Tongue (tissue), 2 donors: ENCODE results near the gene NPFF. TPM values are rescaled to one million over a fixed set of nuclear protein-coding genes. Genes with fewer than 3 reads are reported as not detected.
"Not testable (repeated sequence)": the region's sequence is repeated elsewhere in the genome, so short reads cannot be mapped to it uniquely, and the experiment has no call there.

Experiments used
- DNase-seq: peaks from one replicate; pipeline ENCODE4 v3.0.0-alpha.2; 2015
- total RNA-seq: library from RNA; depleted of rRNA; stranded (reverse); fragments of >200 nt; gene quantifications from one replicate; pipeline ENCODE4 v1.2.3, GENCODE V29; 2014

Gene NPFF
- total RNA-seq, result not detected

DNA sequence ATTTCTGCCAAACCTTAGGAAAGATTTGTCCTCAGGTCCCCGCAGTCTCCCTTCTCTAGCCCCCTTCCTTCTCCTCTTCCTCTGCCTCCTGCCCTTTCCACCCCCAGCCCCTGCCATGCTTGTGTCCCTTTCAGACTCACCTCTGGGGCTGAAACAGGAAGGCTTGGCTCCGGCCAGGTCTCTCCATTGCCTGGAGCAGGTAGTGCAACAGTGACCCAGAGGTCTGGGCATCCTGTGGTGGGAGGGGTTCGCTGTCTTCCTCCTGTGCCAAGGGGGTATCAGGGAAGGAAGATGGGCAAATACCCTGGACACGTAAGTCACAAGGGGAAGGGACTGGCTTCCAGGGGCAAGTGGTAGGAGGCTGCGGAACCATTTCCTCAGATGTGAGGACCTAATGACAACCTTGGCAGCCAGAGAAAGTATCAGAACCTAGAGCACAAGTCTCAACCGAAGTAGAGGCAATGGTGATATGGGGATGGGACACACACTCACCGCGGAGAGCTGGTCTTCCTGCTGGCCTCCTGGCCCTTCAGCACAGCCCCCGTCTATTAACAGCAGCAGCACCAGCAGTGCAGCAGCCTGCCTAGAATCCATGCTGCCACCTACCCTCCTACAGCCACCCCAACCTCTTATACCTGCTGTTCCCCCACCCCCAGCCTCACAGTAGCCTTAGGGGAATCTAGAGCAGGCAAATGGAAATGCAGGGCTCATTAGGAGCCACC, at the start of gene NPFF:
Gene NPFF (minus strand): TSS at position 604 of the 722 bp plus-strand sequence. CDS start 10 bp downstream, at position 594.
- no peak for DNase-seq

GRCh38 chr12:53552361-53553327, 45.4 kb upstream of the NPFF start:
- DNase-seq, result no peak

- DNase-seq, result no peak
Measured at GRCh38 chr12:53551889-53552291, 44.6 kb upstream of the NPFF start.

GRCh38 chr12:53550595-53550994, 43.3 kb upstream of the NPFF start:
- peak; percentile 51 for DNase-seq

DNA sequence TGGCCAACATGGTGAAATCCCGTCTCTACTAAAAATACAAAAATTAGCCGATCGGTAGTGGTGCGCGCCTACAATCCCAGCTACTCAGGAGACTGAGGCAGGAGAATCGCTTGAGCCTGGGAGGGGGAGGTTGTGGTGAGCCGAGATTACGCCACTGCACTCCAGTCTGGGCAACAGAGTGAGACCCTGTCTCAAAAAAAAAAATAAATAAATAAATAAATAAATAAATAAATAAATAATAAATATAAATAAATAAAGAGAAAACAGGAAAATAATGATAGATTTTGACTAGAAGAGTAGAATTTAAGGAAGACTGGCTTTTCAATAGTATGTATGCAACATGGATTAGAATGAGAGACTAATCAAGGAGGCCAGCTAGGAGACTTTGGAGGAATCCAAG, 42.8 kb upstream of the NPFF start:
- not testable (repeated sequence) for DNase-seq

GRCh38 chr12:53548354-53548753, 41.1 kb upstream of the NPFF start:
- not testable (repeated sequence) for DNase-seq

DNA sequence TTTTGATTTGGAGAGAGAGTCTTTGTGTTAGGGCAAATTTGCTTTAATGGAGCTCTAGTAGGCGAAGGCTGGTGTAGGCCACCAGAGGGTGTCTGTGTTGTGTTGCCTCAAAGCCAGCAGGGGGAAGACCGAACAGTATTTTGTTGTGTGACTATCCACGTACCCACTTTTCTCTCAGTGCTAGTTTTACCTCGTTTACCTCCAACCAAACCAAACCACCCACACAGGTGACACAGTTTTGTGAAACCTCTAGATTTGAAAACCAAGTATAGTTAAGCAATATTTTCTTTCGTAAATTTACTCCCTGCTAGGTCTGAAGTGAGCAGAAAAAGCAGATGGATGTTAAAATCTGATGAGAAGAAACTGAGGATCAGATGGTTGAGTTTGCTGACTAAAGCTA, 36.3 kb upstream of the NPFF start:
- peak; percentile 80 for DNase-seq

DNA sequence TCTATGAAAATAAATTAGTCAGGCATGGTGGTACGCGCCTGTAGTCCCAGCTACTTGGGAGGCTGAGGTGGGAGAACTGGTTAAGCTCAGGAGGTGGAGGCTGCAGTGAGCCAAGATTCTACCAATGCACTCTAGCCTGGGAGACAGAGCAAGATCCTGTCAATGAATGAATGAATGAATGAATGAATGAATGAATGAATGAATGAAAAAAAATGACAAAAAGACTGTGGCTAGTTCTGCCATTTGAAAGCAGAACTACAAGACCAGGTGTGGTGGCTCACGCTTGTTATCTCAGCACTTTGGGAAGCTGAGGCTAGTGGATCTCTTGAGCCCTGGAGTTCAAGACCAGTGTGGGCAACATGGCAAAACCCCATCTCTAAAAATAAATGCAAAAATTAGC, 32.2 kb upstream of the NPFF start:
- DNase-seq, result no peak

GRCh38 chr12:53538209-53538689, 31.0 kb upstream of the NPFF start:
- no peak for DNase-seq

DNA sequence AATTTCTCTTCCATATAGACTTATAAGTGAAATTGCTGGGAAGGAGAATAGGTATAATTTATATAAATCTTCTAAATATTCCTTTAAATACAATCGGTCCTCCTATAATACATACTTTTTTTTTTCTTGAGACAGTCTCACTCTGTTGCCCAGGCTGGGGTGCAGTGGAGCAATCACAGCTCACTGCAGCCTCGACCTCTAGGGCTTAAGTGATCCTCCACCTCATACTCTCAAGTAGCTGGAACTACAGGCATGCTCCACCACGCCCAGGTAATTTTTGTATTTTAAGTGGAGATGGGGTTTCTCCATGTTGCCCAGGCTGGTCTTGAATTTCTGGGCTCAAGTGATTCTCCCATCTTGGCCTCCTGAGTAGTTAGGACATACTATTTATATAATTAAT, 29.7 kb upstream of the NPFF start:
- no peak for DNase-seq

GRCh38 chr12:53533471-53533870, 26.2 kb upstream of the NPFF start:
- no peak for DNase-seq

DNA sequence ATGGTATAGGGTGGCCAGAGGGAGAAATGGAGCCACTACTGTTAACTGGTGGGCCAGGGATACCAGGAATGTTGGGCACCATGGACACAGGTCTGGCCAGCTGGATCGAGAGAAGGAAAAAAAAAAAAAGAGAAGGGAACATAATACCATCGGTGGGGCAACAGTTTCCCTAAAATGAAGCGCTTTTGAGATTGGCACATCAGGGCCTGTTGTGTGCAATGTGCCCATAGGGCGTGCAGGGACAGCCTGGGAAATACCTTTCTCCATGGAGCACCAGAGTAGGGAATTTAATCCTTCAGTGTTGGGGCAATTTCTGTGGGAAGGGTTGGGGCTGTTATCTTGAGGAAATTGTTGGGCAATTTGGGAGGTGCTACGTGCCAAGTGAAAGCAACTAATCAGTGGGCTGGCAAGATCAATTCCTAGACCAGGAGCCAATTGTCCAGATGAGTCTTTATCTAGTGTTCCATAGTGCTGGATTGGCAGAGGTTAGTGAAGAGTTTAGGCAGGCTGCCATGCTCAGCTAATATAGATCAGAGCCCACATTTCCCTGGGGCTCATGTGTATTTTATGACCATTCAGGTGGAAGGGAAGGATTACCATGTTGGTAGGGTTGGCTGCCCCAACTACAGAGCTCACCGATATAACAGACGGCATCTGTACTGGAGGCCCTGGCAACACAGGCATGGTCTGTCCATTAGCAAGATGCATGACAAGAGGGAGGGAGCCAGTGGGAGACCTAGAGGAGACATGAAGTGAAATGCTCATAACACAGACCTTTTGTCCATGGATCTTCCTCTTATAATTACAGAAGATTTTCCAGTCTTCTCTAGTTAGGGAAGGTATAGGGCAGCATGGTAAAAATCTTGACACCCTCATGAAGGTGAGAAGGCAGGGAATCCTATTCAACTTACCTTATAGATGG, 25.5 kb upstream of the NPFF start:
- no peak for DNase-seq

DNA sequence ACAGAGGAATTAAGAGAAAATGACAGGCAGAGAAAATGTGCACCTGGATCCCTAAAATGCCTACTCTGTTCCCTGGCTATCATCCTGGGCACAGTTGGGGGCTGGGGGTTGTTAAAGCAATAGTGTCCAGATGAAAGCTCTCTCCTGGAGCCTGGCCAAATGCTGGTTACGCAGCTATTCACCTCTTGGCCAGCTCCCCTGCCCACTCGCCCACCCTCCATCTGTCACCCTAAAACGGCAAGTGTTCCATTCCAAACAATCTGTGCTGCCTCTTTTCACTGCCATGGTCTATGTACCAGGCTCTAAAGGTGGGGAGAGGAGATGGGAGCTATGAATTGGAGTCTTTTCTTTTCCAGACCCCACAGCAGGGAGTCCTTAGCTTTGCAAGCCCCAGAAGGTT, 24.7 kb upstream of the NPFF start:
- DNase-seq, result no peak

DNA sequence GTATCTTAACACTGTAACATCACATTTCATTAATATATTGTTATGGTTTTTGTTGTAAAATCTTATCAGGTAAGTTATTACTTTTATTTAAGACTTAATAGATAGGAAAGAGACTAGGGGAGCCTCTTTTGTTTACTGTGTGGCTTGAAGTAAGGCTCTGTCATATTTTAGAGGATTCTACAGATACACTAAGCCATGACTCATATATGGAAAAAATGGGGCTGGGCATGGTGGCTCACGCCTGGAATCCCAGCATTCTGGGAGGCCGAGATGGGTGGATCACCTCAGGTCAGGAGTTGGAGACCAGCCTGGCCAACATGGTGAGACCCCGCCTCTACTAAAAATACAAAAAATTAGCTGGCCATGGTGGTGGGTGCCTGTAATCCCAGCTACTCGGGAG, 23.6 kb upstream of the NPFF start:
- DNase-seq, result no peak

DNA sequence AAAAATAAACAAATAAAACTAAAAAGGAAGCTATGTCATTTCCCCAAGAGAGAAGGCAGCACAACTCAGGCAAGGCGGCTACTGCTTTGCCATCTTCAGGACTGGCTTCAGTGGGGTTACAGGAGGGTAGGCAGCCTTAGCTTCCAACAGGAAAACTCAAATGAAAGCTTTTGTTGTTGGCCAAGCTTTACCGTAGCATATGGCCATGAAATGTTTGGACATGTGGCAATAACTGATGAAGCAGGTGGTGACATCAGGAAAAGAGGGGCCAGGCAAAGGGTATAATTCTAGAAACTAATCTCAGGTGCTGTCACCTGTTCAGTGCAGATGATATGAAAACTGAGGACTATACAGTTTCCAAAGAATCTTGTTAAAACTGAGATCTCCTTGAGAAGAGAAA, 22.8 kb upstream of the NPFF start:
- no peak for DNase-seq

GRCh38 chr12:53524476-53524875, 17.2 kb upstream of the NPFF start:
- DNase-seq, result no peak

DNA sequence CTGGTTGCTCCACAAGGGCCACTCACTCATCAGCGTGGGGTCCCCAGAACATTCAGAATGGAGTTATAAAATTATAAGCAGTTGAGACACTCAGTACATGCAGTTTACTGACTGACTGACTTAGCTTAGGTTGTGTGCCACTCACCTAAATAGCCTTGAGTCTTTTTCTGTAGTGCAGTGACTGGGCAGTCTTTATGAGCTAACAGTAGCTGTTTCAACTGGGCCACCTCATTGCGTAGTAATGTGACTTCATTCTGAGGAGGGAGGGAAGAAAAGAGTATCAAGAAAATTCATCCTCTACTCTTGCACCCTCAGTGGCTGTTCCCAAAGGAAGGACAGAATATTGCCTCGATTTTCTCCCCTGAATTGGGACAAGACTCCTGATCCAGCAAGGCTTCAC, 15.8 kb upstream of the NPFF start:
- DNase-seq, result no peak

GRCh38 chr12:53518381-53518780, 11.1 kb upstream of the NPFF start:
- DNase-seq, result no peak

GRCh38 chr12:53516758-53517455, 9.6 kb upstream of the NPFF start:
- DNase-seq, result no peak

DNA sequence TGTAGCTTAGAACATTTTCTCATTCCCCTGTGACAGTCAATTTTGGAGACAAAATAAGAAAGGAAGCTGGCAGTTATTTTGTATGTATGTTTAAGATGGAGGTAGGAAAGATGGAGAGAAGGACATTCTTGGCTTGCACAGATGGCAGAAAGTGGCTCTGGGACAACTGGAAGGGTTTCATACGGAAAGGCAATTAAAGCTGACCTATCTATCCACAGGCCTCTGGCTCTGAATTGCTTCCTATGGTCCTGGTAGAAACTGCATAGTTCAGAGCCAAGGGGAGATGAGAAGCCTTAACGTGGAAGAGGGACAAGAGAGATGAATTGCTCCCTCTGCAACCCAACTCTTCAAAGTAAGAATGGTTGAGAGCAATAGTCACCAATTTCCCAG, 8.0 kb upstream of the NPFF start:
- DNase-seq, result no peak

DNA sequence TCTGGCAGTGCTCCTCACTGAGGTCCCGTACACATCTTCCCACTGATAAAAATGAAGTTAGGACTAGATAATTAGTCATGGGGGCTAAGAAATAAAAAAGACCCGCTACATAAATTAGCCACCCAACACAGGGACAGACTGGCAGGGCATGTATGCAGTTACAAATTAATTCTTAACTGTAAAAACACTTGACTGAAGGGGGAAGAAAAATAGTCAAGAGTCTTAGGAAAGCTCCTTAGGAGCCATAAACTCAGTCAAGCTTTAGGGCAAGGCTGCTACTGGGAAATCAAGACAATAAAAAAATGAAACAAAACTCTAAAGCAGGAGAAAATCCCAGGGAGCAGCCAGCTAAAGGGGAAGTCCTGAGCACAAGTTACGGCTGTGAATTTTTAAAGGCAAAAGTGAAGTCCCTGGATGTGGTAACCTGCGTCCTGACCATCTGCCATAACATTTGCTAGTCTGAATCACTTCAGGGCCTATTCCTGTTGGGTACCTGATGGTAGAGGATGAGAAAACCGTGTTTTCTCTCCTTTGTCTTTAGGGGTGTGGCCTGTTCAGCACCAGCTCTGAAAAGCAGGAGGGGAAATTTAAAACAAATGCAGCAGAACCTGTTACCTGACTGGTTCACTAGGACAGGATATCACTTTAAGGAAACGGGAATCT, 7.5 kb upstream of the NPFF start:
- no peak for DNase-seq
